Measurements from ENCODE around the gene SPRN.

DNA sequence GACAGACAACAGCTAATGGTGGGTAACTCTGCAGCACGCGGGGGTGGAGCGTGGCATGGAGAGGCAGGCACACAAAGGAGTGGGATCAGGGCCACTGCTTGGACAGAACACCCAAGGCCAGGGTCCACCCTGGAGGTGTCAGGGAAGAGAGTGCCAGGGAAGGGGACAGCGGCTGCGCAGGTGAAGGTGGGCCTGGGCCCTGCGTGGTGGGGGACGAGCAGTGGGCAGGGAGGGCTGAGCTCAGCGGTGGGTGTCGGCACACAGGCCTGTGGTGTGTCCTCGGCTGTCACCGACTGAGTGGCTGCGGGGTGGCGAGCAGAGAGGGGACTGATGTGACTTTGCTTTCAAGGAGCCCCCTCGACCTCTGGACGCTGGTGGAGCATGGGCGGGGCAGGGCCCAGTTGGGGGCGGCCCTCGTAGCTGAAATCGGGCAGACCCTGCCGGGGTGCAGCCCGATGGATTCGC lies 20.9 kb upstream of the SPRN start:
- TF ChIP-seq, protein P1, sequence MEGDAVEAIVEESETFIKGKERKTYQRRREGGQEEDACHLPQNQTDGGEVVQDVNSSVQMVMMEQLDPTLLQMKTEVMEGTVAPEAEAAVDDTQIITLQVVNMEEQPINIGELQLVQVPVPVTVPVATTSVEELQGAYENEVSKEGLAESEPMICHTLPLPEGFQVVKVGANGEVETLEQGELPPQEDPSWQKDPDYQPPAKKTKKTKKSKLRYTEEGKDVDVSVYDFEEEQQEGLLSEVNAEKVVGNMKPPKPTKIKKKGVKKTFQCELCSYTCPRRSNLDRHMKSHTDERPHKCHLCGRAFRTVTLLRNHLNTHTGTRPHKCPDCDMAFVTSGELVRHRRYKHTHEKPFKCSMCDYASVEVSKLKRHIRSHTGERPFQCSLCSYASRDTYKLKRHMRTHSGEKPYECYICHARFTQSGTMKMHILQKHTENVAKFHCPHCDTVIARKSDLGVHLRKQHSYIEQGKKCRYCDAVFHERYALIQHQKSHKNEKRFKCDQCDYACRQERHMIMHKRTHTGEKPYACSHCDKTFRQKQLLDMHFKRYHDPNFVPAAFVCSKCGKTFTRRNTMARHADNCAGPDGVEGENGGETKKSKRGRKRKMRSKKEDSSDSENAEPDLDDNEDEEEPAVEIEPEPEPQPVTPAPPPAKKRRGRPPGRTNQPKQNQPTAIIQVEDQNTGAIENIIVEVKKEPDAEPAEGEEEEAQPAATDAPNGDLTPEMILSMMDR (conservative IDR thresholded peaks at IDR 0.05; ENCODE audit: low read depth, low read length): no peak
- TF ChIP-seq EZH2 (IDR thresholded peaks at IDR 0.05; ENCODE audit: borderline replicate concordance, low read depth, low read length, poor library complexity, severe bottlenecking): no peak

All from A673 (cell line).